HepG2 (cell line): ENCODE results near the gene NEK11.

Experiments used
- ATF7 ChIP-seq, 2 experiments: fragments of 450-650 bp in 1 of 2; sonication (generic) in 1 of 2; formaldehyde crosslinking in 1 of 2; IDR thresholded peaks; 2 replicates each; pipeline versions ENCODE4 v1.4.0 to v1.6.1; 2016 to 2020; ENCODE audit warnings: antibody characterized with exemption in 1 of 2, mild to moderate bottlenecking in 1 of 2, missing genetic modification reagents in 1 of 2
- BRCA1 ChIP-seq: sonication (generic); formaldehyde crosslinking; IDR thresholded peaks from 2 replicates; pipeline ENCODE4 v1.4.0; 2020; ENCODE audit warnings: missing genetic modification reagents
- CTCF ChIP-seq: sonication (generic); formaldehyde crosslinking; IDR thresholded peaks from 2 replicates; pipeline ENCODE4 v1.5.0; 2020; ENCODE audit warnings: mild to moderate bottlenecking, missing genetic modification reagents, moderate library complexity
- FIP1L1 ChIP-seq: fragments of 200-400 bp; formaldehyde crosslinking; IDR thresholded peaks from 2 replicates; pipeline ENCODE4 v1.6.1; 2018; ENCODE audit warnings: low read depth, mild to moderate bottlenecking, low read length, moderate library complexity, borderline replicate concordance; ENCODE audit not compliant: insufficient read depth
- GABPA ChIP-seq, 2 experiments: IDR thresholded peaks; 2 replicates each; pipeline ENCODE4 v1.6.1; 2011 to 2016; ENCODE audit warnings: low read depth in 2 of 2, low read length in 1 of 2, missing biosample characterization in 1 of 2, missing genetic modification characterization in 1 of 2
- HDAC6 ChIP-seq: fragments of 200-600 bp; sonication (generic); IDR thresholded peaks from 2 replicates; pipeline ENCODE4 v1.7.0; 2017; ENCODE audit warnings: mild to moderate bottlenecking, antibody characterized with exemption, low read length, low read depth
- PITX1 ChIP-seq: sonication (generic); formaldehyde crosslinking; IDR thresholded peaks from 2 replicates; pipeline ENCODE4 v1.5.1; 2020; ENCODE audit warnings: mild to moderate bottlenecking, missing genetic modification reagents
- SATB2 ChIP-seq: sonication (generic); formaldehyde crosslinking; IDR thresholded peaks from 2 replicates; pipeline ENCODE4 v1.5.0; 2020; ENCODE audit warnings: missing genetic modification reagents
- ZNF224 ChIP-seq: sonication (generic); formaldehyde crosslinking; IDR thresholded peaks from 2 replicates; pipeline ENCODE4 v1.5.0; 2020; ENCODE audit warnings: mild to moderate bottlenecking, missing genetic modification reagents
- ZNF543 ChIP-seq: sonication (generic); formaldehyde crosslinking; IDR thresholded peaks from 2 replicates; pipeline ENCODE4 v1.4.0; 2020; ENCODE audit warnings: mild to moderate bottlenecking, missing genetic modification reagents

DNA sequence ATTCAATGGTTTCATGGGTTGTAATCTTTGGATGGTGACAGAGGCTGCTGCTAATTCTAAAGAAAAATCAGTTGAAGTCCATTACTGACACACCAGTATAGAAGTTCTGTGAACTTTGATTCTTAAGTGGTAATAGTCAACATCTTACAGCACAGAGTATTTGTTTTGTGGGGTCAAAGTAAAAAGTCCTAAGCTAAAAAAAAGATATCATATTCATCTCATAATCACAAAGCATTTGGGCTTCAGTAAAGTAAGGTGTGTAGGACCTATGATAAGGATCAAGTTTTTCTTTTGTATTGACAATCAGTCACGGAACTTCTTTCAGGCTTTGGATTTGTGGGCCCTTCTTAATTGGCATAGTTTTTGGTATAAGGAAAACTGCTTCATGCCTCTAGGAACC is 1.1 kb upstream of the NEK11 start:
- TF ChIP-seq PITX1 (CRISPR knock-in tag) (no peak), GABPA (IDR thresholded peaks at IDR 0.05; ENCODE audit: low read depth, low read length) (no peak), GABPA (CRISPR knock-in tag; IDR thresholded peaks at IDR 0.05; ENCODE audit: low read depth) (no peak), SATB2 (no peak), HDAC6 (no peak), ATF7 (IDR thresholded peaks at IDR 0.05) (no peak), ATF7 (CRISPR knock-in tag; IDR thresholded peaks at IDR 0.05) (no peak), ZNF543 (CRISPR knock-in tag) (no peak), ZNF224 (no peak), CTCF (CRISPR knock-in tag) (no peak), BRCA1 (CRISPR knock-in tag) (no peak), FIP1L1 (no peak)
